ENCODE data around the gene DAZAP1.

DAZAP1 gene

DNA sequence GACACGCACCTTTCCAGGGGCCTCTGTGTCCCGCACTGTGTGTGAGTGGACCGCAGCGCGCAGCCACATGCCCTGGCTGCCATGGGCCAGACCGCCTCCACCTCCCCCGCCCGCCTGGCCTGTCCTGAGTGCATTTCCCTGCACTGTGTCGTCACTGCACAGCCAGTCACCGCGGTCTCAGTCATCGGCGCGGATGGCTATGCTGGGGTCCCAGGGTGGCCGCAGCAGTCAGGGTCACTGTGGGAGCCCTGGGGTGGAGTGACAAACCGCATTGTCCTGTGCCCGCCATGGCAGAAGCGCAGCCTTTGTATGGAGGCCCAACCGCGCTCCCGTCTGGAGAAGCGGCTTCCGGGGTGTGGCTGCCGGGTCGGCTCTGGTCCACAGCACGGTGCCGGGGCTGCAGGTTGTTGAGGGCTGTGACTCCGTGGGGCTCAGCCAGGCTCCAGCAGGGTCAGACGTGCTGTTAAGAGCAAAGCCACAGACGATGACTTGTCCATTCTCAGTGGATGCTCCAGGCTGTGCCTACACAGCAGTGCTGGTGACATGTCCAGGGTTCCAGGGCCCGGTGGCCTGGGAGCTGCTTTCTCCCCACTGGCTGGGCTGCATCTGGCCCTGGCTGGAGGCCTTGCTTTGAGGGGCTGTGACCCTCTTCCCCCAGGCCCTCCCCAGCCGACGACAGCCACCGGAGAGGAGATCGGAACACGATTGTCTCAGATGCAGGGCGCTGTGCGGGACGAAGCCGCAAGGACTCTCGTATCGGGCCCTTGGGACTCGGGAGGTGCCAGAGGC, 30.0 kb upstream of the DAZAP1 start:
- DNase-seq (ENCODE audit: low spot score): no peak

- no peak for DNase-seq (ENCODE audit: low spot score)
Observed at GRCh38 chr19:1377965-1378785, 29.2 kb upstream of the DAZAP1 start.

DNA sequence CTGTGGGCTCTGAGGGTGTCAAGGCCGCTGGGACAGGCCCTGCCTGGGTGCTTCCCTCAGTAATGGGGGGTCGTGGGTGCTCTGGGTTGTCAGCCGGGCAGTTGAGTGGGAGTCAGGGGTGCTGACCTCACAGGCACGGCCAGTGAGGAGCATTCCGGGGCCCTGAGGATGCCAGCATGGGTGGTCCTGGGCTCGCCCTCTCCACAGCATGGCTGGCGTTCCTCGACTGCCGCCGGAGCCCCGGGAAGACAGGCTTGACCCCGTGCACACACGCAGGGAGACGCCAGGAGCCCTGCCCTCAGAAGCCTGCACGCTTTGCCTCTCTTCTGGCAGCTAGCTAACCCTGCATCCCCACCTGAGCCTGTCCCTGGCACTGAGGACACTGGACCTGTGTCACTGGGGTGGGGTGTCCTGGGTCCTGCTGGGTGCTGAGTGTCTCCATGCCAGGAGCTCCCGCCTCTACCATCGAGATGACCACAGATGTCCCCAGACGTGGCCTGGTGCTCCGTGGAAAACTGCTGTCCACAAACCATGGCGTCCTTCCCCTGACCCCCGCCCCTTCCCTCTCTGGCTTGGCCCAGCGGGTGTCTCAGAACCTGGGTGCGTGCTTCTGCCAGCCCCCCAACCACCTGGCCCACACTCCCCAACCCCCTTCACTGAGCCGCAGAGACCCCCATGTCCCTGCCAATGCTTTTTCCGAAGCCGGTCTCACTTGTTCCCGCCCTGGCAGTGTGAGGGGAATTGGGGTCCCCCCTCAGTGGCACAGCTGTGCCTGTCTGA, 28.1 kb upstream of the DAZAP1 start:
- DNase-seq (ENCODE audit: low spot score): no peak

DNA sequence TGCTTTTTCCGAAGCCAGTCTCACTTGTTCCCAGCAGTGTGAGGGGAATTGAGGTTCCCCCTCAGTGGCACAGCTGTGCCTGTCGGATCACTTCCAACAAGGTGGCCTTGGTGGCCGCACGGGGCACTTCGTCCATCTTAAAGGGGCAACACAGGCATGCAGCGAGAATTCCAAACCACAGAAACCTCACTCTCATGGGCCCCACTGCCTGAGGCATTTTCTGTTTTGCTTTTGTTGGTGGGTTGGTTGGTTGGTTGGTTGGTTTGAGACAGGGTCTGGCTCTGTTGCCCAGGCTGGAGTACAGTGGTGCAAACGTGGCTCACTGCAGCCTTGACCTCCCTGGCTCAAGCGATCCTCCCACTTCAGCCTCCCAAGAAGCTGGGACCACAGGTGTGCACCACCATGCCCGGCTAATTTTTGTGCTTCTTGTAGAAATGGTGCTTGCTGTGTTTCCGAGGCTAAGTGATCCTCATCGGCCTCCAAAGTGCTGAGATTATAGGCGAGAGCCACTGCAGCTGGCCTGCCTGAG, 27.4 kb upstream of the DAZAP1 start:
- DNase-seq (ENCODE audit: low spot score): no peak

DNA sequence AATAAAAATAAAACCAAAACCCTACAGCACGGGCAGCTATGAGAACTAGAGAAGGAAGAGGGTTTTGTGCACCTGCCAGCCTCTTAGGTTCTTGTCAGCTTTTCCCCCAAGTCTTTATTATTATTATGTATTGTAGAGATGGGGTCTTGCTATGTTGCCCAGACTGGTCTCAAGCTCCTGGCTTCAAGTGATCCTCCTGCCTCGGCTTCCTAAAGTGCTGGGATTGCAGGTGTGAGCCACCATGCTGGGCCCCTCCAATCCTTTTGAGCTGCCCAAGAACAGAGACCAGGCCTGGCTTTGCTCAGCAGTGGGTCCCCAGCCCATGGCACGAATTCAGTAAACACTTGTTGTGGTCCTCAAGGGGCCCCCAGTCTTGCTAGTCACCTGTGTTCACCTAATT, 25.1 kb upstream of the DAZAP1 start:
- DNase-seq (ENCODE audit: low spot score): no peak

- no peak for DNase-seq (ENCODE audit: low spot score)
Observed at GRCh38 chr19:1383017-1383311, 24.4 kb upstream of the DAZAP1 start.

GRCh38 chr19:1383312-1384084, 23.9 kb upstream of the DAZAP1 start, which contains the start of gene NDUFS7:
Gene NDUFS7 (plus strand): TSS chr19:1383907. CDS start chr19:1383927, 20 bp downstream.
- DNase-seq (ENCODE audit: low spot score): peak; percentile 92

- DNase-seq (ENCODE audit: low spot score): no peak
Observed at GRCh38 chr19:1384085-1384462, 23.3 kb upstream of the DAZAP1 start.

GRCh38 chr19:1384478-1385110, 22.8 kb upstream of the DAZAP1 start:
- no peak for DNase-seq (ENCODE audit: low spot score)

GRCh38 chr19:1385816-1386215, 21.6 kb upstream of the DAZAP1 start:
- DNase-seq (ENCODE audit: low spot score): no peak

GRCh38 chr19:1386945-1387683, 20.3 kb upstream of the DAZAP1 start:
- no peak for DNase-seq (ENCODE audit: low spot score)

DNA sequence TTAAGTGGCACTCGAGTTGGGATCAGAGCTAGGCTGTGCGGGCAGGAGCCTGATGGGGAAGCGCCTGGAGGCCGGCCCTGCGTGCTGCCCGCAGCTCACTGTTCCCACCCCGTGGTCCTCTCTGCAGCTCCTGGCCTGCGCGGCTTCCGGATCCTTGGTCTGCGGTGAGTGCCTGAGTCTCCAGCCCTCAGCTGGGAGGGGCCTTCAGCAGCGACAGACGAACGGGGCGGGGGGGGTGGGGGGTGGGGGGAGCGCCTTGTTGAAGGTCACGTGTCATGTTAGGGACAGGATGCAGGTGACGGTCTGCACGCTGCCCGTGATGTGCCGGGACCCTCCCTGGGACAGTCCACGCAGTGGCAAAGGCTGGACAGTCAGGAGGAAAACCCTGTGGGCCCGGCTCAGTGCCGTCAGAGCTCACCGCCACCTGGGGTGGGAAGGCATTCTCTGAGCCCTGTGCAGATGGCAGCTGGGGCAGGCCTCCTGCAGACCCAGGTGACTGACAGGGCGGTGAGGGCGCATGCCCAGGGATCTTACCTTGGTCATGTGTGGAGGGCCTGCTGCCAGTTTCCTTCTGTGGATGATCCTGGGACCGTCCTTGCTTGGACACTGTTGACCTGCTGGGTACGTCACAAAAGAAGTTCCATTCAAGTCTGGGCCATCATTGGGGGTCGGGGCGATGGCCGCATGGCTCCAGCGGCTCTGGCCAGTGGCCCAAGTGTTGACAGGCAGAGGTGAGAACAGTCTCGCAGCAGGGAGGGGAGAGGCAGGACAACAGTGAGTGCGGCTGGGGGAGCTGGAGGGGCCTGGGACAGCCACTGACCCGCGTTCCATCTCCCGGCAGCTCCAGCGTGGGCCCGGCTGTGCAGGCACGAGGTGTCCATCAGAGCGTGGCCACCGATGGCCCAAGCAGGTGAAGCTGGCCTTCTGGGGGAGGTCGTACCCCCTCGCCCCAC, 19.4 kb upstream of the DAZAP1 start:
- DNase-seq (ENCODE audit: low spot score): no peak

DNA sequence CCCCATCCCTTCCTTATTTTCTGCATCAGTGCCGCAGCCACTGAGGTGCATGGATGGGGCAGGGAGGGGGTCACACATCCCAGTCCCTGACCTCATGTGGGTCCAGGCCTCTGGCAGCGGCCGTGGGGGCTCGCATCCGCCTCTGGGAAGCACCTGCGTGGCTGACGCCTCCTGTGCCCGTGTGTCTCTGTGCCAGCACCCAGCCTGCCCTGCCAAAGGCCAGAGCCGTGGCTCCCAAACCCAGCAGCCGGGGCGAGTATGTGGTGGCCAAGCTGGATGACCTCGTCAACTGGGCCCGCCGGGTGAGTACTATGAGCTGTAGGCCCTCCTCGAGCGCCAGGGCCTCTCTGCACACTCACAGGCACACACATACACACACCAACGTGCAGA, 18.8 kb upstream of the DAZAP1 start:
- no peak for DNase-seq (ENCODE audit: low spot score)

GRCh38 chr19:1389033-1389940, 18.1 kb upstream of the DAZAP1 start:
- no peak for DNase-seq (ENCODE audit: low spot score)

- DNase-seq (ENCODE audit: low spot score): no peak
Observed at GRCh38 chr19:1390890-1391423, 16.4 kb upstream of the DAZAP1 start.

DNA sequence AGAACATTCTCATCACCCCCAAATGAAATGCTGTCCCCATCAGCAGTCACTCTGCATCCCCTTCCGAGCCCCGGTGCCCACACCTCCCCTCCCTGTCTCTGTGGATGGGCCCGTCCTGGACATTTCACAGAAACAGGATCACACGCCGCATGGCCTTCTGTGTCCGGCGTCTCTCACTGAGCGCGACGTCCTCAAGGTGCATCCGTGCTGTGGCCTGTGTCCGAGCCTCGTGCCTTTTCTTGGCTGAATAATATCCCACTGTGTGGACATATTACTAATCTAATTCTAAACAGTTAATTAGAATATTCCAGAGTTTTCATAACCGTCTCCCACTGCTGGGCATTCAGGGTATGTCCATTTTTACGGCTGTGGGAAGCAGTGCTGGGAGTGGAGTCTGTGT, 15.0 kb upstream of the DAZAP1 start:
- no peak for DNase-seq (ENCODE audit: low spot score)

DNA sequence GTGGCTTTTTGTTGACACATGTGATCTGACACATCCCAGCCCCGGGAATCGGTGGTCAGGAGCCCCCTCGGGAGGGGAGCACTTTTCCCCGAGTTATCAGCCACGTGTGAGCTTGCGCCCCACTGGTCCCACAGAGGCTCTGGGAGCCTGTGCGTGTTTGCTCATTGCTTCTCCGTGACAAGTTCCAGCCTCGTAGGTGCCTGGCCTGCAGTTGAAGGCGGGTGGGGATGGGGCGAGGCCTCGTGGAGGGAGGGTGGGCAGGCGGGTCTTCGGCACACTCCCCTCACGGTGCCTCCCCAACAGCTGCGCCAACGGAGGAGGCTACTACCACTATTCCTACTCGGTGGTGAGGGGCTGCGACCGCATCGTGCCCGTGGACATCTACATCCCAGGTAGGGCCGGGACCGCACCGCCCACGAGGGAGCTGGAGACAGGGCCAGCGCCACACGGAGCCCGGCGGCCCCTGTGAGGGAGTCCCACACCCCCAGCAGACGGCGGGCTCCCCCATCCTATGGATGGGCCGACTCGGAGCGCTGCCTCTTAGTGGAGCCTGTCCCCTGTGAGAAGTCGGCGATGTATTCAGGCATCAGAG, 14.4 kb upstream of the DAZAP1 start:
- no peak for DNase-seq (ENCODE audit: low spot score)

DNA sequence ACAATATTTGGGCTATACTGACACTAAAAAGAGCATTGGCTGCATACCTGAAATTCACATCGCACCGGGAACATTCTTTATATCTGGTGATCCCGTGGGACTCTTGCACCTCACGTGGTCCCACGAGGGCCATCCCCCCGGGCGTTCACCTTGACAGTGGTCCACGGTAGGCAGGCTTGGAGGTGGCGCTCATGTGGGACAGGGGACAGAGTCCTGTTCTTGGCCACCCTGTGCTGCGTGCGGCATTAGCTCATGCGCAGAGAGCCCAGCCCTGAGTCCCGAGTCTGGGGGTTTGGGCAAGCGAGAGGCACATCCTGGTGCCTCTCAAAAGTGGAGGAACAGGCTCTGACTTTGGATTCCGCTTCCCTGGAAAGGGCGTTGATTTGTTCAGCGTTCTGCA, 13.5 kb upstream of the DAZAP1 start:
- no peak for DNase-seq (ENCODE audit: low spot score)
